H1 (cell line): Measurements from ENCODE around the gene MARK1. TPM values are rescaled to one million over a fixed set of nuclear protein-coding genes. Genes with fewer than 3 reads are reported as not detected.

Experiments used
- CTCF ChIA-PET: fragments of 300-600 bp; sonication (Branson Sonifier 250); formaldehyde crosslinking; loops from one replicate; lab custom pipeline; 2021; ENCODE audit not compliant: partially characterized antibody; lab: Charles Lee
- POLR2A ChIA-PET: fragments of 300-600 bp; sonication (Branson Sonifier 250); formaldehyde crosslinking; loops from one replicate; lab custom pipeline; 2021; ENCODE audit warnings: inconsistent platforms; ENCODE audit not compliant: partially characterized antibody; lab: Charles Lee
- DNase-seq, 2 experiments: peaks; one replicate each; pipeline versions ENCODE4 v3.0.0 to v3.0.0-alpha.2; 2010 to 2022; ENCODE audit warnings: low spot score in 2 of 2, low read depth in 1 of 2, mixed read lengths in 1 of 2
- FAIRE-seq: peaks from 2 replicates; lab custom pipeline; 2011; peaks lifted over from hg19 to GRCh38; lab: Jason Lieb, UNC
- H2AFZ ChIP-seq: 2 replicates; pipeline ENCODE4 v1.8.1; 2012; ENCODE audit warnings: low read length, inconsistent platforms
- H2AK5ac ChIP-seq: 2 replicates; pipeline ENCODE4 v1.6.1; 2013; ENCODE audit warnings: low read depth, low read length
- H2BK120ac ChIP-seq: replicated peaks from 2 replicates; pipeline ENCODE3; 2013; ENCODE audit warnings: low read depth, low read length, inconsistent platforms
- H2BK12ac ChIP-seq: 2 replicates; pipeline ENCODE4 v1.6.1; 2013; ENCODE audit warnings: low read depth, low read length
- H2BK15ac ChIP-seq: 2 replicates; pipeline ENCODE4 v1.6.1; 2013; ENCODE audit warnings: low read length
- H2BK20ac ChIP-seq: 2 replicates; pipeline ENCODE4 v1.6.1; 2013; ENCODE audit warnings: low read length
- H2BK5ac ChIP-seq: 2 replicates; pipeline ENCODE4 v1.6.1; 2013; ENCODE audit warnings: low read depth, low read length
- H3K14ac ChIP-seq: 2 replicates; pipeline ENCODE4 v1.6.1; 2013; ENCODE audit warnings: inconsistent platforms; ENCODE audit not compliant: insufficient read length
- H3K18ac ChIP-seq: 2 replicates; pipeline ENCODE4 v1.6.1; 2013; ENCODE audit warnings: low read length; ENCODE audit errors: extremely low read depth
- H3K23ac ChIP-seq: 2 replicates; pipeline ENCODE4 v1.6.1; 2013; ENCODE audit warnings: inconsistent platforms; ENCODE audit not compliant: insufficient read length
- H3K23me2 ChIP-seq: 2 replicates; pipeline ENCODE4 v1.6.1; 2013; ENCODE audit warnings: low read depth, low read length
- H3K27ac ChIP-seq: 2 replicates; pipeline ENCODE4 v1.6.1; 2011; ENCODE audit warnings: low read depth, low read length, inconsistent platforms
- H3K27me3 ChIP-seq, 4 experiments: replicated peaks in 1 of 4; 1 replicate in 1 of 4; 2 replicates in 3 of 4; pipeline versions ENCODE4 v1.6.1 to v1.8.1; 2011 to 2013; ENCODE audit warnings: low read length in 3 of 4, mild to moderate bottlenecking in 3 of 4, inconsistent platforms in 2 of 4, mixed read lengths in 2 of 4, moderate library complexity in 1 of 4; ENCODE audit not compliant: control insufficient read depth in 3 of 4, insufficient read depth in 3 of 4; ENCODE audit errors: extremely low read depth in 1 of 4
- H3K36me3 ChIP-seq, 4 experiments: 2 replicates each; pipeline versions ENCODE4 v1.6.1 to v1.8.1; 2011 to 2013; ENCODE audit warnings: mild to moderate bottlenecking in 4 of 4, low read length in 3 of 4, moderate library complexity in 2 of 4, control low read depth in 1 of 4, inconsistent platforms in 1 of 4; ENCODE audit not compliant: insufficient read depth in 4 of 4, control insufficient read depth in 2 of 4
- H3K4ac ChIP-seq: replicated peaks from 2 replicates; pipeline ENCODE3; 2013; ENCODE audit warnings: low read length, low read depth, mixed read lengths, inconsistent platforms; ENCODE audit not compliant: insufficient read length
- H3K4me1 ChIP-seq, 4 experiments: replicated peaks in 1 of 4; 1 replicate in 1 of 4; 2 replicates in 3 of 4; pipeline versions ENCODE4 v1.6.1 to v1.8.1; 2011 to 2013; ENCODE audit warnings: low read length in 3 of 4, inconsistent platforms in 2 of 4, mixed read lengths in 1 of 4; ENCODE audit not compliant: insufficient read depth in 4 of 4, control insufficient read depth in 3 of 4
- H3K4me2 ChIP-seq, 2 experiments: 2 replicates each; pipeline versions ENCODE4 v1.6.1 to v1.8.1; 2011 to 2013; ENCODE audit warnings: low read depth in 2 of 2, low read length in 2 of 2, control low read depth in 1 of 2, inconsistent platforms in 1 of 2, mild to moderate bottlenecking in 1 of 2; ENCODE audit not compliant: insufficient read depth in 1 of 2
- H3K4me3 ChIP-seq, 4 experiments: fragments of 200-600, 300-600 bp in 1 of 4; sonication (generic), shearing (Covaris generic), sonication (Bioruptor Twin) in 1 of 4; 2 replicates each; pipeline versions ENCODE4 v1.5.1 to v1.8.1; 2011 to 2016; ENCODE audit warnings: low read length in 4 of 4, low read depth in 3 of 4, control low read depth in 2 of 4, inconsistent platforms in 2 of 4, mild to moderate bottlenecking in 2 of 4, mixed read lengths in 1 of 4, moderate library complexity in 1 of 4; ENCODE audit not compliant: insufficient read depth in 2 of 4; ENCODE audit errors: extremely low read depth in 1 of 4
- H3K56ac ChIP-seq: replicated peaks from 2 replicates; pipeline ENCODE3; 2013; ENCODE audit warnings: low read depth, mild to moderate bottlenecking, mixed read lengths, low read length, inconsistent platforms; ENCODE audit not compliant: insufficient read length
- H3K79me1 ChIP-seq: 2 replicates; pipeline ENCODE4 v1.6.1; 2013; ENCODE audit warnings: low read depth, low read length, control low read depth
- H3K79me2 ChIP-seq, 2 experiments: 2 replicates each; pipeline versions ENCODE4 v1.6.1 to v1.8.1; 2012 to 2013; ENCODE audit warnings: low read length in 2 of 2, mild to moderate bottlenecking in 2 of 2, inconsistent platforms in 1 of 2; ENCODE audit not compliant: insufficient read depth in 2 of 2, control insufficient read depth in 1 of 2
- H3K9ac ChIP-seq, 4 experiments: replicated peaks in 1 of 4; 1 replicate in 1 of 4; 2 replicates in 3 of 4; pipeline versions ENCODE4 v1.6.1 to v1.8.1; 2011 to 2013; ENCODE audit warnings: low read depth in 3 of 4, low read length in 3 of 4, control low read depth in 2 of 4, mild to moderate bottlenecking in 2 of 4, moderate library complexity in 2 of 4, inconsistent platforms in 1 of 4; ENCODE audit errors: extremely low read depth in 1 of 4
- H3K9me3 ChIP-seq, 2 experiments: 2 replicates each; pipeline versions ENCODE4 v1.6.1 to v1.8.1; 2012 to 2013; ENCODE audit warnings: mild to moderate bottlenecking in 2 of 2, moderate library complexity in 2 of 2, control low read depth in 1 of 2, inconsistent platforms in 1 of 2, low read depth in 1 of 2, low read length in 1 of 2, mixed read lengths in 1 of 2; ENCODE audit not compliant: insufficient read depth in 2 of 2
- H4K20me1 ChIP-seq, 2 experiments: replicated peaks in 1 of 2; 2 replicates each; pipeline versions ENCODE3 to v1.8.1; 2011 to 2013; ENCODE audit warnings: inconsistent platforms in 2 of 2, low read length in 2 of 2, mild to moderate bottlenecking in 1 of 2; ENCODE audit not compliant: insufficient read depth in 2 of 2, control insufficient read depth in 1 of 2
- H4K5ac ChIP-seq: 2 replicates; pipeline ENCODE4 v1.6.1; 2013; ENCODE audit warnings: low read length, low read depth, mixed read lengths, inconsistent platforms; ENCODE audit not compliant: insufficient read length
- H4K8ac ChIP-seq: 2 replicates; pipeline ENCODE4 v1.8.0; 2013; ENCODE audit warnings: mild to moderate bottlenecking, moderate library complexity, low read length, inconsistent platforms; ENCODE audit not compliant: insufficient read depth; ENCODE audit errors: extremely low read depth
- H4K91ac ChIP-seq: replicated peaks from 2 replicates; pipeline ENCODE3; 2013; ENCODE audit warnings: low read length, mixed read lengths, inconsistent platforms; ENCODE audit not compliant: insufficient read length
- MAFK ChIP-seq: IDR thresholded peaks from 2 replicates; pipeline ENCODE4 v1.6.1; 2012; ENCODE audit warnings: low read depth, mild to moderate bottlenecking, improper control_type of control experiment, low read length
- ZNF274 ChIP-seq: IDR thresholded peaks from 2 replicates; pipeline ENCODE4 v1.7.0; 2012; ENCODE audit warnings: low read length, borderline replicate concordance; ENCODE audit errors: extremely low read depth
- WGBS, 2 experiments: shearing (Covaris generic) in 1 of 2; methylation state at CpG; one replicate each; pipeline versions ENCODE4 v1.1.6 to v1.1.7; 2013 to 2015; ENCODE audit warnings: low lambda C conversion rate in 2 of 2, mixed read lengths in 2 of 2, inconsistent platforms in 1 of 2, low coverage in 1 of 2, missing lambda C conversion rate in 1 of 2; ENCODE audit not compliant: insufficient replicate concordance in 2 of 2, insufficient coverage in 1 of 2, insufficient read length in 1 of 2; ENCODE audit errors: extremely low coverage in 1 of 2, missing lambda C conversion rate in 1 of 2; 5-methylcytosine and 5-hydroxymethylcytosine counted together
- polyA plus RNA-seq, 7 experiments: library from polyadenylated mRNA; depleted of rRNA in 3 of 7; stranded (reverse) in 5 of 7; unstranded in 2 of 7; fragments of >200 nt in 5 of 7; fragments of 200-250 nt in 2 of 7; gene quantifications; 1 replicate in 5 of 7; 2 replicates in 1 of 7; 4 replicates in 1 of 7; pipeline versions ENCODE4 v1.2.1 to v1.2.3, GENCODE V29; 2011 to 2013; ENCODE audit warnings: missing spikeins in 2 of 7, mixed read lengths in 2 of 7
- total RNA-seq: library from RNA; stranded (reverse); fragmentation: NEBNext Ultra II Directional; extraction: Animal tissue kit (Norgen Biotek cat#: 25700); gene quantifications from 2 replicates; pipeline ENCODE4 v1.2.1, GENCODE V29; 2021

The MARK1 gene
- total and polyA plus RNA-seq, 2 of the 8 experiments (the other 6 are each of a cell fraction or from before 2014, with no cell fraction given), result 5.5 to 20.5 TPM

DNA sequence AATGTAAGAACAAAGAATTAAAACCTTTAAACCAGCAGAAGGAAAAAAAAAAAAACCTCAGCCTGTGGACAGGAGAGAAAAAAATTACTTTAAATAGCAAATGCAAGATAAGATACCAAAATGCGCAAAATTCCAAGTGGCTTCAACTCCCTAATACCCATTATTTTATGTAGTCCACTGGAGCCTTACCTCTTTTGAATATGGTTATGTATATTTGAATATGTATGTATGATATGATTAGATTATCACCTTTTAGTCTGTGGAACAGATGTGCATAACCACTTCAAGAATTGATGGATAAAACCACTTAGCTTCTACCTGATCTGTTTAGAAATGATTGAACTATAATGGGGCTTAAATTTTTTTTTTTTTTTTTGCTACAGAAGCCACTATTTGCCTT, 109.8 kb downstream of the MARK1 start:
- Histone ChIP-seq H2AFZ (no peak overlapping the region), H3K4me3 (no peak overlapping the region), H2BK120ac (no peak overlapping the region), H4K20me1 (no peaks in the 10 kb centered on the region), H3K79me1 (no peaks in the 10 kb centered on the region), H2AK5ac (no peak overlapping the region), H3K23ac (no peak overlapping the region), H3K4me2 (no peak overlapping the region), H3K4ac (no peak overlapping the region), H3K56ac (no peak overlapping the region), H3K4me1 (0 out of 7 replicates have a peak, but pooled peaks cover 0 to 3% (median 0%) of the 10 kb centered on the region in 4 experiments), H3K14ac (no peak overlapping the region), H2BK20ac (no peak overlapping the region), H2BK5ac (no peak overlapping the region), H4K91ac (no peak overlapping the region), H4K8ac (no peak overlapping the region), H3K27me3 (no peaks in the 10 kb centered on the region), H3K27ac (no peak overlapping the region), H2BK12ac (no peak overlapping the region), H3K79me2 (no peaks in the 10 kb centered on the region), H4K5ac (no peak overlapping the region), H3K9ac (no peak overlapping the region), H3K36me3 (peaks cover 0 to 33% (median 13%) of the 10 kb centered on the region in 4 experiments; a peak in 4 of 8 replicates), H3K18ac (no peak overlapping the region), H2BK15ac (no peak overlapping the region), H3K23me2 (no peaks in the 10 kb centered on the region), H3K9me3 (peaks cover 3 to 6% of the 10 kb centered on the region in 2 experiments; a peak in 2 of 4 replicates)
- POLR2A ChIA-PET, result interaction anchor here (0.6 kb wide), 1 partner anchor 212 kb away, joined by 3 read pairs; no protein-coding TSS in a partner anchor
- FAIRE-seq (no peak), DNase-seq (no peak)
- 90% methylated on average over 1 of the region's 1 CpG; no CpG with 5 or more reads in 1 of the 2 experiments for WGBS, 2 experiments
- TF ChIP-seq MAFK, result no peak
- TF ChIP-seq ZNF274, result no peak
- CTCF ChIA-PET, result interaction anchor here (0.6 kb wide), 1 partner anchor 256 kb away, joined by 3 read pairs; no protein-coding TSS in a partner anchor
